ENCODE data around the gene NPHP4.

GRCh38 chr1:5896706-5897660, 95.2 kb downstream of the NPHP4 start:
- TF ChIP-seq CTCF (IDR thresholded peaks at IDR 0.05) (no peak), POLR2A (IDR thresholded peaks at IDR 0.05) (no peak)

Data from right lobe of liver (tissue), 4 donors.